ENCODE measurements around the gene GAPDHS.

Gene GAPDHS

DNA sequence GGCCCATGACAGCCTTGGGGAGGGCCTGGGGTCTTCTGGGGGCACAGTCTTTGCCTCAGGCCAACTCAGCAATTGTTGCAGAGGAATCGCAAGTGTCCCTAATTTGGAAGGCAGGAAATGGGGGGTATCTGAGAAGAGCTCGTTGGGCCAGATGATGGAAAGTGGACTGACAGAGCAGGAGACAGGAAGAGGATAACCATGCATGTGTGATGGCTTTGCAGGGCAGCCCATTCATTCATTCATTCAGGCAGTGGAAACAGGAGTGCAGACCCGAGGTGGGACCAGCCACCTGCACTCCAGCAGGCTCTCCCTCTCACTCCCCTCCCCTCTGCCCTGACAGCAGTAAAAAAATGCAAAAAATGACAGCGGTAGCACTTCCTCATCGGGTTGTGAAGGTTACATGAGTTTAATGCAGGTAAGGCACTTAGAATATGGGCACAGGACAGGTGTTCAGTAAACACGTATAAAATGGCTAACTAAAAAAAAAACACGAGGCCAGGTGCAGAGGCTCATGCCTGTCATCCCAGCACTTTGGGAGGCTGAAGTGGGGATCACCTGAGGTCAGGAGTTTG is 7.2 kb downstream of the GAPDHS start:
- DNase-seq: no peak

DNA sequence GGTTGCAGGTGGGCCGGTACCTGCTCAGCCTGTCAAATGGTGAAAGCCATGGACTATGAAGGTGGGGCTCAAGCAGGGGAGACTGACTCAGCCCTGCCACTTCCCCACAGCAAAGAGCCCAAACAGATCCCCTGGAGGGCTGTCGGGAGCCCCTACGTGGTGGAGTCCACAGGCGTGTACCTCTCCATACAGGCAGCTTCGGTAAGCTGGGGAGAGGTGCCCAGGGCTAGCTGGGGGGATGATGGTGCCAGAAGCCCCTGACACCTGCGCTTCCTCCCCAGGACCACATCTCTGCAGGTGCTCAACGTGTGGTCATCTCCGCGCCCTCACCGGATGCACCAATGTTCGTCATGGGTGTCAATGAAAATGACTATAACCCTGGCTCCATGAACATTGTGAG is 9.0 kb downstream of the GAPDHS start:
- no peak for DNase-seq

DNA sequence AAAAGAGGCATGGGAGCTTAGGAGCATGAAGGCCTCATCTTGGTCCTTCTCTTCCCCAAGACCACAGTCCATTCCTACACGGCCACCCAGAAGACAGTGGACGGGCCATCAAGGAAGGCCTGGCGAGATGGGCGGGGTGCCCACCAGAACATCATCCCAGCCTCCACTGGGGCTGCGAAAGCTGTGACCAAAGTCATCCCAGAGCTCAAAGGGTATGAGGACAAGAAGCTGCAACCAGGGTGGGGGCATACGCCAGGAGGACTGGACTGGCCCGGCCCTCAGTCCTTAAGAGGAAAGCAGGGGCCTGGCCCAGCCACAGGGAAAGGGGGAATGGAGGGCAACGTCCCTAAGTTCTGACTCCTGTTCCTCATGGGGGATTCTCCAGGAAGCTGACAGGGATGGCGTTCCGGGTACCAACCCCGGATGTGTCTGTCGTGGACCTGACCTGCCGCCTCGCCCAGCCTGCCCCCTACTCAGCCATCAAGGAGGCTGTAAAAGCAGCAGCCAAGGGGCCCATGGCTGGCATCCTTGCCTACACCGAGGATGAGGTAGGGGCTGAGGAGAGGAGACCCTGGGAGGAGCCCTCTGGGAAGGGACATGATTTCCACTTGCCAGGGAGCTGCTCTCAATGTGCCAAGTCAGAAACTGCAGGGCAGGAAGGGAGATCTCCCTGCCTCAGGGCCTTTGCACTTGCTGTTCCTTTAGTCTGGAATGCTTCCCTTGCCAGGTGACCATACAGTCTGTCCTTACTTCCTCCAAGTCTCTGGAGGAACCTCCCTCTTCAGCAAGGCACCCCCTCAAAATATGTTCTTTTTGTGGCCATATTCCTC is 10.2 kb downstream of the GAPDHS start:
- DNase-seq: no peak

DNA sequence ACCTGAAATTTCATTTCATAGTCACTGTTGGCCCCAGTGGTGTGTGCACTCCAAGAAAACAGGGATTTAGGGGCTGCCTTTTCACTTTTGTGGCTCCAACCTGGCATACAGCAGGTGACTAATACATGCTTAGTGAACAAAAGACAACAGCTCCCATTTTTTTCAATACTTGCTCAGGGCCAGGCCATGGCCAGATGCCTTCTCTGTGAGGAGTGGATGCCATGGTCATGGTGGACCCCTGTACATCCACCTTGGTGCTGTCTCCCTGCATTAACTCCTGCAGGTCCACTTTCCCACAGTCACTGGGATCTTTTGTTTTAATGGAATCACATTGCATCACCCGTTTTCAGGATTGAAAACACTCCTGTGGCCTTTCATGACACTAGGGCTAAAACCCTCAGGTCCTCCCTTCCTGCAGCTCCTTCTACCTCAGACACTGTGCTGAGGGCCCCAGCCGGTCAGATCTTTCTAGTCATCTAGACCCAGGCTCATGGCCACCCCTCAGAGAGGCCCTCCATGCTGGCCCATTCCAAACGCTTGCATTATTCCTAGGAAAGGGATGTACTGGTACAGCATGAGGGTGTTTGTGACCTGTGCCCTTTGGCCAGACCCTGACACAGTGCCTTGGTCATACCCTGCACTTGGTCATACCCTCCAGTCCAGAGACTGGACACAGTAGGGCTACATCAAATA is 11.0 kb downstream of the GAPDHS start:
- no peak for DNase-seq

DNA sequence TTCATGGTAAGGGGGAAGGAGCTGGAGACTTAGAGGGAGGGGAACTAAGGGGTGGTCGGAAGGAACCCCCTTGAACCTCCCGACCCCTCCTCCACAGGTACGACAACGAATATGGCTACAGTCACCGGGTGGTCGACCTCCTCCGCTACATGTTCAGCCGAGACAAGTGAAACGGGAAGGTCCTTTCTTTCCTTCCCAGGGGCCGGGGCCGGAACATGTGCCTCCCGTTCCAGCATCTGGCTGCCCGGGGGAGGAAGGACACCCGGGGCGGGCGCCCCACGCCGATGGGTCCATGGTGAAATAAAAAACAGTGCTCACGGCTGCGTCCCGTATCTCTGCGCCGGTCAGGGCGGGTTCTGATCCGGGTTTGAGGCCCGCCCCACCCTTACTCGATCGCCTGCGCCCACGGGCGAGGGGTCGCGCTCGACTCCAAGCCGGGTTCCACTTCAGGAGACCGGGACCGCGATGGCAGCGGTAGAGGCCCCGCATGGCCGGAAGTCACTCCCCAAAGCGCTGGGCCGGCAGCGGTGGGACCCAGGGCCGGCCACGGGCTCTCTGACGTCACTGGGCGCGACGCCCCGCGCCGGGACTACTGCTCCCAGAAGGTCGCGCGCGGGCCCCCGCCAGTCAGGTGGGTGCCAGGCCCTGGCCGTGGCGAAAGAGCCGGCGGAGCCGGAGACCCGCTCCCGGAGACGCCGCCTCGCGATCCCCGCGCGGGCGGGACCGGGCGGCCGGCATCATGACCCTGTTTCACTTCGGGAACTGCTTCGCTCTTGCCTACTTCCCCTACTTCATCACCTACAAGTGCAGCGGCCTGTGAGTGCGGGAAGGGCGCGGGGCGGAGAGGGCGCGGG is 12.0 kb downstream of the GAPDHS start, which contains the start of gene TMEM147:
Gene TMEM147 (plus strand): TSS at position 626 of the 854 bp plus-strand sequence. CDS start 114 bp downstream, at position 740.
- peak; percentile 73 to 76 for DNase-seq

DNA sequence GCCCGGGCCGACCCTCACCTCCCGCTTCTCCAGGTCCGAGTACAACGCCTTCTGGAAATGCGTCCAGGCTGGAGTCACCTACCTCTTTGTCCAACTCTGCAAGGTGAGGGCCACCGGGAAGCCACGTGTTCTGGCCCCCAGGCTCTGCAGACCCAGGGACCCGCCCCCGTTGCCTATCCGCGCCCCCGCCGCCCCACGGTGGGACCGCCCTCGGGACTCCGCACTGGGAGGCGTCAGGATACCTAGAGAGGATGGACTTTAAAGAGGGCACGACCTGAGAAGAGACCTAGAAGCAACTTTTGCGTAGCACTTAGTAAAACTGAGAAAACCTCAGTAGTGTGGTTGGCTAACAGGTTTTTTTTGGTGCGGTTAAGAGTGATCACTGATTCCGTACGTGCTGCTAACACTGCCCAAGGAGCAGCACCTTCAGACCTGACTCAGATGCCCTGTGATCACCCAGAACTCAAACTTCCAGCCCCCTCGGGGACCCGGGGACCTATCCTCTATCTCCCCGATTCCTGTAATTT is 12.7 kb downstream of the GAPDHS start:
- peak; percentile 6 to 24 for DNase-seq

DNA sequence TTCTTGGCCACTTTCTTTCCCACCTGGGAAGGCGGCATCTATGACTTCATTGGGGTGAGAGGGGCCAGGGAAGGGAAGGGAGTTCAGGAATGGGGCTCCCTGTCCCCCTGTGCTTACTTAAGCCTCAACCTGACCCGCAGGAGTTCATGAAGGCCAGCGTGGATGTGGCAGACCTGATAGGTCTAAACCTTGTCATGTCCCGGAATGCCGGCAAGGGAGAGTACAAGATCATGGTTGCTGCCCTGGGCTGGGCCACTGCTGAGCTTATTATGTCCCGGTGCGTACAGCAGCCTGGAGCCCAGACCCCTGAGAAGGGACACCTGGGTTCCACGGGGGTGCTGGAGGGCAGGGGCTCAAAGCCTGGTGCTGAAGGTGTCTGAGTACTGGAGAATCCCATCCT is 13.3 kb downstream of the GAPDHS start:
- DNase-seq: no peak

DNA sequence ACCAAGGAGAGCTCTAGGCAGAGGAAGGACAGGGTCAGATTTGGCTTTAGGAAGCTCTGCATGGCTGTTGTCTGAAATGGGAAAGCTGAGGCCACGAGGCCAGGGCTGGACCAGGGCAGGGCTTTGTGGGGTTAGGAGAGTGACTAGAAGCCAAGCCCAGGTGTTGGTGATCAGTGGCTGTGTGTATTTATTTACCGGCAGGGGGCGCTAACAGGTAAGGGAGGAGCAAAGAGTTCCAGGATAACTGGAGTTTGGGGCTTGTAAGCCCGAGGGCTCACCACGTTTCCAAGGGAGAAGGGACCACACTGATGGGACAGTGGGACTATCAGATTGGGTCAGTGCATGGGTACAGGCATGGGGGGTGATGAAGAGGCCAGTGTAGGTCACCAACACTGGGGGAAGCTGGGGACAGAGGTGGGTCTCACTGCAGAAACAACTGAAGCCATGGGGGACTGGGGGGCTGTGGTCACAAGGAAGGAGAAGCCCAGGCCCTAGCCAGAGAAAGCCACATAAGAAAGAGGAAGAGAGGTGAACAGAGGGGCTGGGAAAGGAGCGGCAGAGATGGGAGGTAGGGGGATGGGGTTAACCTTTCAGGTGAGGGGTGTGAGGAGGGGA is 16.0 kb downstream of the GAPDHS start:
- DNase-seq: peak; percentile 66

DNA sequence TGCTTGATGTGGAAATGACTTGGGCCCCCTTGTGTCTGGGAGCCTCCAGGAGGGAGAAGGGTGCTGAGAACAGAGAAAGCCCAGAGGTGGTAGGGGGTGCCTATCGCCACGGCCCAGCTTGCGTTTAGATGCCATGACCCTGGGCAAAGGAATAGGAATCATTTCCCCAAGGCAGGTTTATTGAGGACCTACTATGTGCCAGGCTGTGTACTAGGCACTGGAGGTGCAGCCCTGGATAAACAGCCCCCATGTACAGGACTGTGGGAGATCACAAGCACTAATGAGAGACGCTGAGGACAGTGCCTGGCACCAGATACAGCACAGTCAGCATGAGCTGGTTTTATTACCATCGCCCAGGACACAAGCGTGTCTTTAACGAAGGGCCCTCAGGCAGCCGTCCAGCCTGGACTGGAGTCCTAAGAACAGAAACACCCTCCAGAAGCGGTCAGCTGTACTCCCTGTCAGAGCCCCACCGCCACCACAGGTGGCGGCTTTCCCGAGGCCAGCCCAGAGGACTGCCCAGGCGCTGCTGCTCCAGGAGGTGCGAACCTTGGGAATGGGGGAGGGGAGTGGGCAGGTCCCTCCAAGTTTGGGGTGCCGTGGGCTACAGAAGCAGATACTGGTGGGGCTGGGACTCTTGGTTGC is 16.7 kb downstream of the GAPDHS start:
- DNase-seq: no peak

DNA sequence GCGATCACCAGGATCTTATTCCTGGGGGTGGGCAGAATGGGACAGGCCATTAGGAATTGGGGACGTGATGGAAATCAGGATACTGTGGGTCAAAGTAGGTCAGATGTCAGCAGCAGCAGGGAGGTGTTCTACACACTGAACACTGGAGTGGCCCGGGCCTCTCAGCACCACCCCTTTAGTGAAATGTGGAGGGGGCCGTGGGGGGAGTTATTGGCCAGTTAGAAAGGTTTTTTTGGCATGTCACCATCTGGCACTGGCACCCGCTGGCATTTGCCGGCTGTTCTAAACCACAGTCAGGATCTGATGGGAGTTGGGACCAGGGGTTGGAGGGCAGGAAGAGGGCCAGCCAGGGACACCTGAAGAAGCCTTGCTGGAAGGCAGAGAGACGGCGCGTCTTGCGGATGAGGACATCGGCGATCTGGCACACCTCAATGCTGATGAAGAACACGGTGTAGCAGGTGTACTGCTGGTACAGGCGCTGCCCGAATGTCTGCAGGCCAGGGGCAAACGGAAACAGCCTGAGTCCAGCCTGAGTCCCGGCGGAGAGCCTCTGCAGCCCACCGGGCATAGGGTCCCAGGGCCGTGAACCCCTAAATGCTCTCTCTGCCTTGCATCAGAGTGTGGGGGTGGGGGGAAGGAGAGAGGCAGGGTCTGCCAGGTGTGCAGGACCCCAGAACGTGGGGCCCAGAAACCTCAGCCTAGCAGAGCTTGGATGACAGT is 18.0 kb downstream of the GAPDHS start:
- DNase-seq: no peak

DNA sequence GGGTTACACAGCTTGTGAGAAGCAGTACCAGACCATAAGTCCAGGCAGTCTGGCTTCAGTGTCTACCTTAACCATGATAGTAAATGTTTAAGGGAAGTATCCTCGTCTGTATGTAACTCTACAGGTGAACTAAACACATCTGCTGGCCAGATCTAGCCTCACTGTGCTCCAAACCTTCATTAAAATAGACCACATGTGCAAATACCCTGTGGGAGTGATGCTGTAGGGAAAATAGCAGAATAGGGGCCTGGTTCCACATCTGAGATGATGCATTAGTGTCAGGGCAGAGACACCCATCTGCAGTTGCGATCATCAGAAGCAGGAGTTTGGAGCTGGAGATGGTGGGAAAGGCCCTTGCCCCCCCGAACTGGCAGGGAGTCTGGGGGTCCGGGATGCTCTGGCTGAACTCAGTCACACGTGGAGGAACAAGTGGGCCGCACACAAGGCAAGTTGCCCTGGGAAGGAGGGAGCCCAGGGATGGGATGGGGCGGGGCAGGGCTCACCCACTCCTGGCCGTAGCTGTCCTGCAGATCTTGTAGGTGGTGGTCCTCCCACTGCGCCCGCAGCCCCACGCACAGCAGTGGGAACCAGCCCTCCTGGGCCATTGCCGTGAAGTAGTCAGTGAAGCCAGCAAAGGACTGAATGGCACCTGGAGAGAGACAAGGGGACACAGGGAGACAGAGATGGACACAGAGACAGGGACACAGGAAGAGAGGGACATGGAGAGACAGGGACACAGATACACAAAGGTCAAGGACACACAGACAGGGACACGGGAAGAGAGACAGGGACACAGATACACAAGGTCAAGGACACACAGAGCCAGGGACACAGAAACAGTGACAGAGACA is 19.5 kb downstream of the GAPDHS start:
- no peak for DNase-seq

DNA sequence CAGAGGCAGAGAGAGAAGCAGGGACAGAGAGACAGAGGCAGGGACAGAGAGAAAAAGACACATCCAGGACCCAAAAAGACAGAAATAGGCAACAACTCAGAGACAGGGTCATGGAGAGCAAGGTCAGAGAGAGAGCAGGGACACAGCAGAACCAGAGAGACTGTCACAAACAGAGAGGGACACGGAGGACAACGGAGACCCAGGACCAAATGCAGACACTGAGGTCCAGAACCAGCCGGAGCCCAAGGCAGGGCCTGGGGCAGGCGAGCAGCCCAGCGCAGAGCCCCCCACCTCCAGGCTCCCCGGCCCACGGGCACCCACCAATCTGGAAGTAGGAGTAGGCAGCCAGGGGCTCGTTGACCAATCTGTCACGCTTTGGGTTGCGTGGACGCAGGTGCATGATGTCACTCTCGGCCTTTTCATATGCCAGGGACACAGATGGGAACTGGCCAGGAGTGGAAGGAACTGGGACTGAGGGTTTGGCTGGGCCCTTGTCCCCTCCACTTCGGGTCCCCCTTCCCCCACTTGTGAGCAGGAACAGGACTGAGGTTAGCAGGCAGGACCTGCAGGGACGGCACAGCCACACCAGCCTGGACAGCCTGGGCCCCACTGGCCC is 20.2 kb downstream of the GAPDHS start:
- no peak for DNase-seq

DNA sequence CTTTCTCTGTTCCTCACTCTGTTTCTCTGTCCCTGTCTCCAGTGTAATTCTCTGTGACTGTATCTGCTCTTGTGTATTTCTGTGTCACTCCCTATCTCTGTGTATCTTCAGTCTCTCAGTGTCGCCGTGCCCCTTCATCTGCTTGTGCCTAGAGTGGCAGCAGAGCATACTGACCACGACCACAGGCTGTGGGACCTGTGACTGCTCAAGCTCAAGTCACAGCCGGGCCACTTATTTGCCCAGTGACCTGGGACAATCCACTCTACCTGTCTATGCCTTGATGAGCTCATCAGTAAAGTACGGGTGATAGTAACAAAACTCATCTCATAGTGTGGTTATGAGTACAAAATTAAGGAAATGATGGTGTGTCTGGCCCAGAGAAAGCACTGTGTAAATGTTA is 20.8 kb downstream of the GAPDHS start:
- no peak for DNase-seq

DNA sequence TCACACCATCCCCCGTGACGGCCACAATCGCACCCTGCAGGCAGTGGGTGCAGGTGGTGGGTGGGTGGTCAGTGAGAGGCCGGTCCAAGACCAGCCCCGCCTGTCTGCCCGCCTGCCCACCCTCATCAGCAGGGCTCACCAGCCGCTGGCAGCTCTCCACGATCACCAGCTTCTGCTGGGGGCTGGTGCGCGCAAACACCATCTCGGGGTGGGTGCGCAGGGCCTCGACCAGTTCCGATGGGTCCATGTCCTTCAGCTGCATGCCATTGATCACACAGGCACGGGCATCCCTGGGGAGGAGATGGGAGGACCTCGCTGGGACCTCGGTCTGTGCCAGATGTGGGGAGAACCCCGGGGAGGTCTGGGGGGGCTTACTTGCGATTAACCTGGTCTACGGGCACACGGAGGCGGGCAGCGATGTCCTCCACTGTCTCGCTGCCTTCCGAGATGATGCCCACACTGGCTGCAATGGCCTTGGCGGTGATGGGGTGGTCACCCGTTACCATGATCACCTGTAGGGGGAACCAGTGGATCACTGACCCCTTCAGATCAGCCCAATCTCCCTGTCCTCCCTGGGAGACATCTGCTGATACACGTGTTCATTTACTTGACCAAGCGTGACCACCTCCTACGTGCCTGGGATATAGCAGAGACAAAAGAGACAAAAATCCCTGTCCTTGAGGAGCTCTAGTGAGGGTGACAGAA is 22.2 kb downstream of the GAPDHS start:
- DNase-seq: no peak

DNA sequence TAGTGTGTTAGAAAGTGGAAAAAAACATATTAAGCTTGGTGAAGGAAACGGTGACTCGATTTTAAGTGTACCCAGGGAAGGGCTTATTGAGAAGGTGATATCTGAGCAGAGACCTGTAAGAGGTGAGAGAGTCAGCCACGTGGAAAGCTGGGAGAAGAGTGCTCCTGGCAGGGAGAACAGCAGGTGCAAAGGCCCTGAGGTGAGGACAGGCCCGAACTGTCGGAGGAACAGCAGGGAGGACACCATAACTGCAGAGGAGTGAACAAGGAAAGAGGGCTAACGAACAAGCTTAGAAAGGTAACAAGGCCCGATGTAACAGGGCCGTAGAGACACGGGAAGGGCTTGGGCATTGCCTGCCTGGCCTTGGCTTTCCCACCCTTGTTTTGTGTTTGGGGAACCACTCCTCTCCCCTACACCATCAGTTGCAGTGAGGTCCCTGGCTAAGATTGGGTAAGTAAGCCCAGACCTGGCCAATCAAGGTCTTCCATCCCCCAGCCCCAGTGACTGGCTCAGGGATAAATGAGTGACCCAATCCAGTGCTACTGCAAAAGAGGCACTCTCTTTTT is 22.9 kb downstream of the GAPDHS start:
- DNase-seq: no peak

DNA sequence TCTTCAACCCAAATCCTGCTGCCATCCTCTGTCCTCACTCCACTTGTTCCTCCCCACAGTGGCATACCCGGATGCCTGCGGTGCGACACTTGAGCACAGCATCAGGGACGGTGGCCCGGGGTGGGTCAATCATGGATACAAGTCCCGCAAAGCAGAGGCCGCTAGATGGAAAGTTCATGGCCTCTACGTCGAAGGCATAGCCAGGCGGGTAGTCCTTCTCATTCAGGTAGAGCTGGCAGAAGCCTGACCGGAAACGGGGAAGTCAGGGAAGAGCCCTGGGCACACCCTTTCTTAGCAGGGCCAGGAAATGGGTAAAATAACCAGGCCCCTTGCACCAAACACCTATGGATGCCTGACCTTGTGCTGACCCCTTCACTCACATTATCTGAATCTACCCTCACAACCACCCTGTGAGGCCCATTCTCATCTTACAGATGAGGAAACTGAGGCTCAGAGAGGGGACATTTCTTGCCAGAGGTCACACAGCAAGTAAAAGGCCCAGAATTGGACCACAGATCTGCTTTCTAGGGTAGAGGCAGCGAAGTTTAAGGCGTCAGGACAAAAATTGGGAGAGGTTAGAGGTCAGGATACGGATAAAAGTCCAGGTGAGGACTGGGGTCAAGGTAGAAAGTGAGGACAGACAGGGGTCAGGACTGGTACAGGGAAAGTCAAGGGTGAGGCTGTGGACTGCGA is 23.7 kb downstream of the GAPDHS start:
- no peak for DNase-seq

DNA sequence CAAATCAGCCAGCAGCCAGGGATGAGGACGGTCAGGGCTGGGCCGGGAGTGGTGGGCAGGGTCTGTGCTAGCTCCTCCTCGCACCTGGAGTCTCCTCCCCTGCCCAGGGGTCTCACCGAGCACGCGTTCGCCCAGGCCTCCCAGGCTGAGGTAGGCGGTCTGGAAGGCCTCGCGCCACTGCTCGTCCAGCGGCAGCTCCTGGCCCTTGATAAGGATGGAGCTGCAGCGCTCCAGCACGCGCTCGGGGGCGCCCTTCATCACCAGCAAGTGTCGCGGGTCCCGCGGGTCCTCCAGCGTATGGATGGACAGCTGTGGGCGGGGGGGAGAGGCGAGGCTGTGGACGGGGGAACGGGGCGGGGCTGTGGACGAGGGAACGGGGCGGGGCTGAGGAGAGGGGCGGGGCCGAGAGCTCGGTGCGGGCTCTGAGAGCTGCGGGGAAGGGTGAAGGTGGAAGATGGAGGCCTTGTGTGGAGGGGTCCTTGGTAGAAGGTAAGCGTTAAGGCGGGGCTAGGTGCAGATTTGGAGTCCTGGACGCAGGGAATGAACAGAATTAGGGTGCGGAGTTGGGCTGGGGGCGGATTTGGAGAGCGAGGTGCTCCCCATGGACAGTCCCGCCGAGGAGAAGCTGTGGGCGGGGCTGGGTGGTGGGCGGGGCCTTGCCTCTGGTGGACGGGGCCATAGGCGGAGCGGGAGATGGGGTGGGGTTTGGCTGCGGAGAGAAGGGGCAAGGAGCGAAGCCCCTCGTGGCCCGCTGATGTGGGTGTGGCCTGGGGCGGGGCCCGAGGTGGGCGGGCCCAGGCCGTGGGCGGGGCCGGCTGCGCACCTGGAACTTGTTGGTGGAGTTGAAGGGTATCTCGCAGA is 24.5 kb downstream of the GAPDHS start:
- DNase-seq: no peak

All from Kasumi-1 (cell line).